GM12872 (cell line): Measurements from ENCODE around the gene FHOD3.

ENCODE experiments used
- CTCF ChIP-seq: IDR thresholded peaks from 3 replicates; pipeline ENCODE4 v1.5.1; 2011; ENCODE audit warnings: low read depth, mild to moderate bottlenecking, low read length, moderate library complexity; ENCODE audit not compliant: insufficient read depth

The FHOD3 gene

GRCh38 chr18:36610661-36611060 lies 313.1 kb downstream of the FHOD3 start:
- no peak for TF ChIP-seq CTCF

GRCh38 chr18:36613069-36613468 lies 315.6 kb downstream of the FHOD3 start:
- TF ChIP-seq CTCF = no peak

- no peak for TF ChIP-seq CTCF
Measured at GRCh38 chr18:36613810-36614209, 316.3 kb downstream of the FHOD3 start.

GRCh38 chr18:36620788-36621187 lies 323.3 kb downstream of the FHOD3 start:
- no peak for TF ChIP-seq CTCF

- no peak for TF ChIP-seq CTCF
Measured at GRCh38 chr18:36622610-36623009, 325.1 kb downstream of the FHOD3 start.

GRCh38 chr18:36623091-36623490 lies 325.6 kb downstream of the FHOD3 start:
- TF ChIP-seq CTCF = no peak

- TF ChIP-seq CTCF = no peak
Measured at GRCh38 chr18:36623681-36624190, 326.2 kb downstream of the FHOD3 start.
